Tibial nerve (tissue), 3 donors: Measurements from ENCODE around the gene SLC38A5.

ENCODE experiments used
- CTCF ChIP-seq, 5 experiments: fragments of 200-600 bp in 3 of 5; fragments of 450-650 bp in 2 of 5; sonication (generic) in 3 of 5; IDR thresholded peaks; one replicate each; pipeline ENCODE4 v1.5.1; 2016 to 2019; ENCODE audit warnings: antibody characterized with exemption in 5 of 5, mild to moderate bottlenecking in 3 of 5, moderate library complexity in 2 of 5
- POLR2A ChIP-seq, 2 donors: fragments of 450-650 bp; IDR thresholded peaks; one replicate each; pipeline ENCODE4 v1.6.1; 2017; ENCODE audit warnings: antibody characterized with exemption in 2 of 2, mild to moderate bottlenecking in 2 of 2, moderate library complexity in 2 of 2

GRCh38 chrX:48466696-48467095, 3.4 kb downstream of the SLC38A5 start:
- TF ChIP-seq CTCF (IDR thresholded peaks at IDR 0.05) (no peak), POLR2A (IDR thresholded peaks at IDR 0.05) (no peak)
